SU-DHL-6 (cell line): ENCODE results near the gene ANKK1.

Experiments
- EZH2phosphoT487 ChIP-seq: fragments of 200-600 bp; sonication (generic), shearing (Covaris generic); conservative IDR thresholded peaks from 2 replicates; pipeline ENCODE4 v1.6.1; 2018; ENCODE audit warnings: mild to moderate bottlenecking, antibody characterized with exemption, low read length, moderate library complexity, mixed read lengths
- TF ChIP-seq, protein P1 (sequence below): fragments of 200-600 bp; sonication (generic); IDR thresholded peaks from one replicate; pipeline ENCODE4 v1.5.1; 2017; ENCODE audit warnings: antibody characterized with exemption, mild to moderate bottlenecking, low read length, moderate library complexity; ENCODE audit not compliant: insufficient read depth, poor library complexity, severe bottlenecking

GRCh38 chr11:113338730-113339129 is 48.8 kb upstream of the ANKK1 start:
- TF ChIP-seq, protein P1, sequence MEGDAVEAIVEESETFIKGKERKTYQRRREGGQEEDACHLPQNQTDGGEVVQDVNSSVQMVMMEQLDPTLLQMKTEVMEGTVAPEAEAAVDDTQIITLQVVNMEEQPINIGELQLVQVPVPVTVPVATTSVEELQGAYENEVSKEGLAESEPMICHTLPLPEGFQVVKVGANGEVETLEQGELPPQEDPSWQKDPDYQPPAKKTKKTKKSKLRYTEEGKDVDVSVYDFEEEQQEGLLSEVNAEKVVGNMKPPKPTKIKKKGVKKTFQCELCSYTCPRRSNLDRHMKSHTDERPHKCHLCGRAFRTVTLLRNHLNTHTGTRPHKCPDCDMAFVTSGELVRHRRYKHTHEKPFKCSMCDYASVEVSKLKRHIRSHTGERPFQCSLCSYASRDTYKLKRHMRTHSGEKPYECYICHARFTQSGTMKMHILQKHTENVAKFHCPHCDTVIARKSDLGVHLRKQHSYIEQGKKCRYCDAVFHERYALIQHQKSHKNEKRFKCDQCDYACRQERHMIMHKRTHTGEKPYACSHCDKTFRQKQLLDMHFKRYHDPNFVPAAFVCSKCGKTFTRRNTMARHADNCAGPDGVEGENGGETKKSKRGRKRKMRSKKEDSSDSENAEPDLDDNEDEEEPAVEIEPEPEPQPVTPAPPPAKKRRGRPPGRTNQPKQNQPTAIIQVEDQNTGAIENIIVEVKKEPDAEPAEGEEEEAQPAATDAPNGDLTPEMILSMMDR, result no peak
- no peak for TF ChIP-seq EZH2phosphoT487
